ENCODE data around the gene LDHA. TPM values are rescaled to one million over a fixed set of nuclear protein-coding genes. Genes with fewer than 3 reads are reported as not detected.
"Not testable (repeated sequence)": the region's sequence is repeated elsewhere in the genome, so short reads cannot be mapped to it uniquely, and the experiment has no call there.

LDHA gene
- total RNA-seq, 1 donor from 2014 or later: 112 TPM

DNA sequence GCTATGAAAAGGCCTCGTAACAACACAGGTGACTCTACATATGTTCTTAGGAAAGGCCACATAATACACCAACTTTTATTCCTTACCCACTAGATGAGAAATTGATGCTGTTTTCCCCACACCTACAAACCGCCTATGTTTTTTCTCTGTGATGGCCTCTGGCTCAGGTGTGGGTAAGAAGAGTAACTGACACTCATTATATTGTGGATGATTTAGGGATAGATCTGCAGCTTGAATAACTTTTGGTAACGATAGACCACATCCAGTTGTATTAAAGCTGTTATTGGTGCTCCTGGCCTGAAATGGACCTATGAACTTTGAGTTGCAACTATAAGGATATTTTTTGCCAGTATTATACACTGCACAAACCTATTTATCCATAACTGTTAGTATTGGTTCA lies 3.6 kb downstream of the LDHA start:
- Mint-ChIP-seq H3K36me3 (ENCODE audit: unreplicated experiment) (no peaks in the 10 kb centered on the region), H3K4me1 (ENCODE audit: low read depth, unreplicated experiment) (peaks cover 3% of the 10 kb centered on the region), H3K27ac (ENCODE audit: unreplicated experiment) (no peak overlapping the region), H3K9me3 (ENCODE audit: unreplicated experiment) (peaks cover 12% of the 10 kb centered on the region), H3K27me3 (ENCODE audit: unreplicated experiment) (peaks cover 9% of the 10 kb centered on the region), H3K4me3 (ENCODE audit: unreplicated experiment) (no peak overlapping the region)
- DNase-seq: no peak
- TF ChIP-seq, protein P1, sequence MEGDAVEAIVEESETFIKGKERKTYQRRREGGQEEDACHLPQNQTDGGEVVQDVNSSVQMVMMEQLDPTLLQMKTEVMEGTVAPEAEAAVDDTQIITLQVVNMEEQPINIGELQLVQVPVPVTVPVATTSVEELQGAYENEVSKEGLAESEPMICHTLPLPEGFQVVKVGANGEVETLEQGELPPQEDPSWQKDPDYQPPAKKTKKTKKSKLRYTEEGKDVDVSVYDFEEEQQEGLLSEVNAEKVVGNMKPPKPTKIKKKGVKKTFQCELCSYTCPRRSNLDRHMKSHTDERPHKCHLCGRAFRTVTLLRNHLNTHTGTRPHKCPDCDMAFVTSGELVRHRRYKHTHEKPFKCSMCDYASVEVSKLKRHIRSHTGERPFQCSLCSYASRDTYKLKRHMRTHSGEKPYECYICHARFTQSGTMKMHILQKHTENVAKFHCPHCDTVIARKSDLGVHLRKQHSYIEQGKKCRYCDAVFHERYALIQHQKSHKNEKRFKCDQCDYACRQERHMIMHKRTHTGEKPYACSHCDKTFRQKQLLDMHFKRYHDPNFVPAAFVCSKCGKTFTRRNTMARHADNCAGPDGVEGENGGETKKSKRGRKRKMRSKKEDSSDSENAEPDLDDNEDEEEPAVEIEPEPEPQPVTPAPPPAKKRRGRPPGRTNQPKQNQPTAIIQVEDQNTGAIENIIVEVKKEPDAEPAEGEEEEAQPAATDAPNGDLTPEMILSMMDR (IDR thresholded peaks at IDR 0.05; ENCODE audit: partially characterized antibody, unreplicated experiment): no peak

DNA sequence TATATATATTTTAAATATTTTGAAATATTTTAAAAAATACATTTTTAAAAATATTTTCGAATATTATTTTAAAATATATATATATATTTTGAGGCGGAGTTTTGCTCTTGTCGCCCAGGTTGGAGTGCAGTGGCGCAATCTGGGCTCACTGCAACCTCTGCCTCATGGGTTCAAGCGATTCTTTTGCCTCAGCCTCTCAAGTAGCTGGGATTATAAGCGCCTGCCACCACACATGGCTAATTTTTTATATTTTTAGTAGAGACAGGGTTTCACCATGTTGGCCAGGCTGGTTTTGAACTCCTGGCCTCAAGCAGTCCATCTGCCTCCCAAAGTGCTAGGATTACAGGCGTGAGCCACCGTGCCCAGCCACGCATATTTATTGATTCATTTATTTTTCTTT lies 6.7 kb downstream of the LDHA start:
- not testable (repeated sequence) for H3K4me3 Mint-ChIP-seq (ENCODE audit: unreplicated experiment); H3K27me3 Mint-ChIP-seq (ENCODE audit: unreplicated experiment); H3K27ac Mint-ChIP-seq (ENCODE audit: unreplicated experiment); H3K36me3 Mint-ChIP-seq (ENCODE audit: unreplicated experiment); DNase-seq; H3K9me3 Mint-ChIP-seq (ENCODE audit: unreplicated experiment); H3K4me1 Mint-ChIP-seq (ENCODE audit: low read depth, unreplicated experiment)

DNA sequence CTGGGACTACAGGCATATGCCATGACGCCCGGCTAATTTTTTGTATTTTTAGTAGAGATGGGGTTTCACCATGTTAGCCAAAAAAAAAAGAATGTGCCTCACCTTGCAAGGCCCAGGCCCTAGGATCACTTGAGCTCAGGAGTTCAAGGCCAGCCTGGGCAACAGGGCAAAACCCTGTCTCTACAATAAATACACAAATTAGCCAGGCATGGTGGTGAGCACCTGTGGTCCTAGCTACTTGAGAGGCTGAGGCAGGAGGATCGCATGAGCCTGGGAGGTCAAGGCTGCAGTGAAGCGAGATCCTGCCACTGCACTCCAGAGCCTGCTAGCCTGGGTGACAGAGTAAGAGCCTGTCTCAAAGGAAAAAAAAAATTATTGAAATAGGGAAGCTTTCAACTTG lies 9.7 kb downstream of the LDHA start:
- Mint-ChIP-seq H3K27ac (ENCODE audit: unreplicated experiment) (no peak overlapping the region), H3K9me3 (ENCODE audit: unreplicated experiment) (no peaks in the 10 kb centered on the region), H3K27me3 (ENCODE audit: unreplicated experiment) (no peaks in the 10 kb centered on the region), H3K36me3 (ENCODE audit: unreplicated experiment) (no peaks in the 10 kb centered on the region), H3K4me1 (ENCODE audit: low read depth, unreplicated experiment) (no peaks in the 10 kb centered on the region), H3K4me3 (ENCODE audit: unreplicated experiment) (no peak overlapping the region)
- no peak for DNase-seq
- TF ChIP-seq, protein P1 (IDR thresholded peaks at IDR 0.05; ENCODE audit: partially characterized antibody, unreplicated experiment): no peak

DNA sequence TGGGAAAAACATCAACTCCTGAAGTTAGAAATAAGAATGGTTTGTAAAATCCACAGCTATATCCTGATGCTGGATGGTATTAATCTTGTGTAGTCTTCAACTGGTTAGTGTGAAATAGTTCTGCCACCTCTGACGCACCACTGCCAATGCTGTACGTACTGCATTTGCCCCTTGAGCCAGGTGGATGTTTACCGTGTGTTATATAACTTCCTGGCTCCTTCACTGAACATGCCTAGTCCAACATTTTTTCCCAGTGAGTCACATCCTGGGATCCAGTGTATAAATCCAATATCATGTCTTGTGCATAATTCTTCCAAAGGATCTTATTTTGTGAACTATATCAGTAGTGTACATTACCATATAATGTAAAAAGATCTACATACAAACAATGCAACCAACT lies 13.0 kb downstream of the LDHA start:
- H3K27ac Mint-ChIP-seq (ENCODE audit: unreplicated experiment); H3K4me3 Mint-ChIP-seq (ENCODE audit: unreplicated experiment); H3K27me3 Mint-ChIP-seq (ENCODE audit: unreplicated experiment); DNase-seq; H3K4me1 Mint-ChIP-seq (ENCODE audit: low read depth, unreplicated experiment); H3K36me3 Mint-ChIP-seq (ENCODE audit: unreplicated experiment); H3K9me3 Mint-ChIP-seq (ENCODE audit: unreplicated experiment): not testable (repeated sequence)

DNA sequence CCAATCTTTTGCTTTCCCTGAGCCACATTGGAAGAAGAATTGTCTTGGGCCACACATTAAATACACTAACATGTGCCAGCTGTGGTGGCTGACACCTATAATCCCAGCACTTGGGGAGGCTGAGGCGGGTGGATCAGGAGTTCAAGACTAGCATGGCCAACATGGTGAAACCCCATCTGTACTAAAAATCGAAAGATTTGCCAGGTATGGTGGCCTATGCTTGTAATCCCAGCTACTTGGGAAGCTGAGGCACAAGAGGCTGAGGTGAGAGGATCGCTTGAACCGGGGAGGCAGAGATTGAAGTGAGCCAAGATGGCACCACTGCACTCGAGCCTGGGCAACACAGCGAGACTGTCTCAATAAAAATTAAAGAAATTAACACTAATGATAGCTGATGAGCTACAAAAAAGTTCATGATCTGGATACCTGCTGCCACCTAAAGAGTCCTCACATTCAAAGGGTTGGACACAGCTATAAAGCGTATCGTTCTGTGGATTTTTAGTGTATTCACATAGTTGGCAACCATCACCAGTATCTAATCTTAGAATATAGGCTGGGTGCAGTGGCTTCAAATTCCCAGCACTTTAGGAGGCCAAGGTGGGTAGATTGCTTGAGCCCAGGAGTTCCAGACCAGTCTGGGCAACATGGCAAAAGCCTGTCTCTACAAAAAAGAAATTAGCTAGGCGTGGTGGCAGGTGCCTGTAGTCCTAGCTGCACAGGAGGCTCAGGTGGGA lies 14.4 kb downstream of the LDHA start:
- Mint-ChIP-seq H3K4me3 (ENCODE audit: unreplicated experiment) (no peak overlapping the region), H3K27ac (ENCODE audit: unreplicated experiment) (no peak overlapping the region), H3K4me1 (ENCODE audit: low read depth, unreplicated experiment) (no peaks in the 10 kb centered on the region), H3K27me3 (ENCODE audit: unreplicated experiment) (peaks cover 2% of the 10 kb centered on the region), H3K9me3 (ENCODE audit: unreplicated experiment) (no peaks in the 10 kb centered on the region), H3K36me3 (ENCODE audit: unreplicated experiment) (no peaks in the 10 kb centered on the region)
- TF ChIP-seq, protein P1 (IDR thresholded peaks at IDR 0.05; ENCODE audit: partially characterized antibody, unreplicated experiment): no peak
- no peak for DNase-seq

DNA sequence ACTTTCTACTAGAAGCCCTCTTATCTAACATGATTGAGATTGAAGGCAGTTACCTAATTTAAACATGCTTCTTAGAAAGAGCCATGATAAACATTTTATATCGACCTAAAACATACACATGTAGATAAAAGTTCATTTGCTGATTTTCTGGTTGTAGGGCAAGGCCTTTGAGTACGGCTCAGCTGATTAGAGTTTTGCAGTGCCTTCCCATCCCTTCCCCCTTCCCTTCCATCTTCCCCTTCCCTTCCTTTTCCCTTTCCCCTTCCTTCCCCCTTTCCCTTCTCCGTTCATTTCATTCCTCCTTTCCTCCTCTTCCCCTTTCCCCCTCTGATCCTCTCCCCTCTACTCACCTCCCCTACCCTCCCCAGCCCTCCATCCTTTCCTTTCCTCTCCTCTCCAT lies 22.1 kb downstream of the LDHA start:
- Mint-ChIP-seq H3K4me1 (ENCODE audit: low read depth, unreplicated experiment) (no peaks in the 10 kb centered on the region), H3K27ac (ENCODE audit: unreplicated experiment) (no peak overlapping the region)

More for the DNA sequence above, 22.1 kb downstream of the LDHA start:
- Mint-ChIP-seq H3K4me3 (ENCODE audit: unreplicated experiment) (no peak overlapping the region), H3K27me3 (ENCODE audit: unreplicated experiment) (peaks cover 2% of the 10 kb centered on the region), H3K36me3 (ENCODE audit: unreplicated experiment) (no peaks in the 10 kb centered on the region), H3K9me3 (ENCODE audit: unreplicated experiment) (no peaks in the 10 kb centered on the region)
- TF ChIP-seq, protein P1 (IDR thresholded peaks at IDR 0.05; ENCODE audit: partially characterized antibody, unreplicated experiment): no peak
- no peak for DNase-seq

Data from glutamatergic neuron (in vitro differentiated cells).